Small intestine (tissue), 7 donors: ENCODE measurements around the gene RAD23B. TPM values are rescaled to one million over a fixed set of nuclear protein-coding genes. Genes with fewer than 3 reads are reported as not detected.

ENCODE experiments used
- DNase-seq, 2 donors: peaks; one replicate each; pipeline versions ENCODE4 v3.0.0 to v3.0.0-alpha.2; 2013
- FAIRE-seq: peaks from 2 replicates; lab custom pipeline; 2012; peaks lifted over from hg19 to GRCh38; lab: Jason Lieb, UNC
- H3K27ac ChIP-seq, 3 donors: one replicate each; pipeline ENCODE4 v1.5.1; 2013; ENCODE audit warnings: low read length in 2 of 3, mild to moderate bottlenecking in 2 of 3, control low read depth in 1 of 3, inconsistent platforms in 1 of 3, low read depth in 1 of 3, moderate library complexity in 1 of 3
- H3K27me3 ChIP-seq, 3 donors: one replicate each; pipeline ENCODE4 v1.6.1; 2013; ENCODE audit warnings: low read length in 3 of 3, inconsistent platforms in 1 of 3; ENCODE audit not compliant: control insufficient read depth in 3 of 3, insufficient read depth in 3 of 3
- H3K36me3 ChIP-seq, 3 donors: one replicate each; pipeline ENCODE4 v1.6.1; 2013; ENCODE audit warnings: low read length in 3 of 3, inconsistent platforms in 1 of 3, low read depth in 1 of 3, mild to moderate bottlenecking in 1 of 3, moderate library complexity in 1 of 3; ENCODE audit not compliant: control insufficient read depth in 3 of 3, insufficient read depth in 2 of 3
- H3K4me1 ChIP-seq, 3 donors: one replicate each; pipeline ENCODE4 v1.6.1; 2013; ENCODE audit warnings: low read length in 2 of 3, inconsistent platforms in 1 of 3, low read depth in 1 of 3, mild to moderate bottlenecking in 1 of 3, moderate library complexity in 1 of 3; ENCODE audit not compliant: control insufficient read depth in 3 of 3, insufficient read depth in 2 of 3
- H3K4me3 ChIP-seq, 3 donors: one replicate each; pipeline ENCODE4 v1.5.1; 2013; ENCODE audit warnings: low read length in 3 of 3, control low read depth in 1 of 3, inconsistent platforms in 1 of 3, low read depth in 1 of 3, mild to moderate bottlenecking in 1 of 3, moderate library complexity in 1 of 3
- H3K9me3 ChIP-seq, 2 donors: one replicate each; pipeline ENCODE4 v1.6.1; 2013; ENCODE audit warnings: low read depth in 1 of 2, low read length in 1 of 2; ENCODE audit not compliant: control insufficient read depth in 2 of 2, insufficient read depth in 1 of 2
- WGBS, 3 donors: extraction: QIAGEN DNeasy Blood & Tissue Kit; methylation state at CpG; one replicate each; pipeline ENCODE4 v1.1.7; 2013; 5-methylcytosine and 5-hydroxymethylcytosine counted together
- polyA plus RNA-seq, 4 donors: library from polyadenylated mRNA; stranded (reverse) in 3 of 4; unstranded in 1 of 4; fragments of 200-250 nt in 3 of 4; fragments of 120-200 nt in 1 of 4; gene quantifications; one replicate each; pipeline versions ENCODE4 v1.2.1 to v1.2.3, GENCODE V29; 2013
- donor health status: healthy with polysubstance abuse.
- donor health status: control.
- donor health status: control.
- donor health status: Bipolar disorder and iron deficiency.
- donor health status: healthy.

The RAD23B gene
- polyA plus RNA-seq, 4 donors = 49.4 to 91.2 (median 56.8) TPM

GRCh38 chr9:107260437-107261081 is 22.5 kb upstream of the RAD23B start:
- FAIRE-seq = no peak
- Histone ChIP-seq H3K27ac (no peak overlapping the region), H3K9me3 (peaks cover 0 to 3% of the 10 kb centered on the region in 2 donors), H3K4me3 (no peak overlapping the region), H3K4me1 (no peaks in the 10 kb centered on the region), H3K27me3 (peaks cover 0 to 3% (median 0%) of the 10 kb centered on the region in 3 donors), H3K36me3 (no peaks in the 10 kb centered on the region)
- peak in 1 of 2 donors; percentile 34 for DNase-seq
- WGBS, 3 donors = 24 to 38% (median 28%) methylated on average over 4 of the region's 4 CpGs

GRCh38 chr9:107261106-107261505 is 22.0 kb upstream of the RAD23B start:
- 77 to 87% (median 86%) methylated on average over 5 of the region's 5 CpGs for WGBS, 3 donors
- no peak overlapping the region for H3K27ac ChIP-seq
- no peak for DNase-seq
- H3K4me1 ChIP-seq = no peaks in the 10 kb centered on the region
- FAIRE-seq = no peak
- H3K4me3 ChIP-seq = no peak overlapping the region
- peaks cover 0 to 3% of the 10 kb centered on the region in 2 donors for H3K9me3 ChIP-seq
- no peaks in the 10 kb centered on the region for H3K36me3 ChIP-seq
- peaks cover 0 to 3% (median 0%) of the 10 kb centered on the region in 3 donors for H3K27me3 ChIP-seq

GRCh38 chr9:107263289-107263688 is 19.8 kb upstream of the RAD23B start:
- Histone ChIP-seq H3K36me3 (no peaks in the 10 kb centered on the region), H3K27ac (no peak overlapping the region), H3K27me3 (peaks cover 0 to 3% (median 0%) of the 10 kb centered on the region in 3 donors), H3K4me3 (no peak overlapping the region), H3K4me1 (no peaks in the 10 kb centered on the region), H3K9me3 (peaks cover 0 to 3% of the 10 kb centered on the region in 2 donors)
- FAIRE-seq (no peak), DNase-seq (no peak)
- 66 to 73% (median 67%) methylated on average over 2 of the region's 2 CpGs for WGBS, 3 donors

GRCh38 chr9:107266624-107267368 is 16.3 kb upstream of the RAD23B start:
- Histone ChIP-seq H3K27me3 (no peaks in the 10 kb centered on the region), H3K4me1 (peaks cover 0 to 3% (median 0%) of the 10 kb centered on the region in 3 donors), H3K27ac (no peak overlapping the region), H3K36me3 (no peaks in the 10 kb centered on the region), H3K9me3 (peaks cover 0 to 3% of the 10 kb centered on the region in 2 donors), H3K4me3 (no peak overlapping the region)
- FAIRE-seq (no peak), DNase-seq (no peak)
- 89 to 94% (median 90%) methylated on average over 7 of the region's 7 CpGs for WGBS, 3 donors

- DNase-seq = no peak
- no peak overlapping the region for H3K4me3 ChIP-seq
- no peaks in the 10 kb centered on the region for H3K27me3 ChIP-seq
- no peak overlapping the region for H3K27ac ChIP-seq
- 73 to 78% (median 74%) methylated on average over 2 of the region's 2 CpGs for WGBS, 3 donors
- no peak for FAIRE-seq
- no peaks in the 10 kb centered on the region for H3K36me3 ChIP-seq
- H3K4me1 ChIP-seq = peaks cover 0 to 3% (median 0%) of the 10 kb centered on the region in 3 donors
- H3K9me3 ChIP-seq = peaks cover 0 to 3% of the 10 kb centered on the region in 2 donors
Observed at GRCh38 chr9:107268560-107268959, 14.5 kb upstream of the RAD23B start.

GRCh38 chr9:107269254-107269653 is 13.8 kb upstream of the RAD23B start:
- Histone ChIP-seq H3K9me3 (peaks cover 0 to 3% of the 10 kb centered on the region in 2 donors), H3K27ac (no peak overlapping the region), H3K4me1 (peaks cover 0 to 3% (median 0%) of the 10 kb centered on the region in 3 donors), H3K4me3 (no peak overlapping the region), H3K36me3 (no peaks in the 10 kb centered on the region), H3K27me3 (no peaks in the 10 kb centered on the region)
- WGBS, 3 donors = 87 to 94% (median 89%) methylated on average over 2 of the region's 2 CpGs
- FAIRE-seq (no peak), DNase-seq (no peak)

GRCh38 chr9:107269681-107270080 is 13.4 kb upstream of the RAD23B start:
- WGBS, 3 donors = 71 to 82% (median 75%) methylated on average over 4 of the region's 4 CpGs
- FAIRE-seq (no peak), DNase-seq (peak in 1 of 2 donors; percentile 23)
- Histone ChIP-seq H3K4me3 (no peak overlapping the region), H3K4me1 (peaks cover 0 to 3% (median 0%) of the 10 kb centered on the region in 3 donors), H3K27me3 (no peaks in the 10 kb centered on the region), H3K27ac (no peak overlapping the region), H3K9me3 (peaks cover 0 to under 1% of the 10 kb centered on the region in 2 donors), H3K36me3 (no peaks in the 10 kb centered on the region)

- Histone ChIP-seq H3K4me1 (peaks cover 0 to 3% (median 0%) of the 10 kb centered on the region in 3 donors), H3K4me3 (no peak overlapping the region), H3K36me3 (no peaks in the 10 kb centered on the region), H3K27me3 (no peaks in the 10 kb centered on the region), H3K27ac (no peak overlapping the region), H3K9me3 (no peaks in the 10 kb centered on the region)
- WGBS, 3 donors = 0 to 19% (median 7%) methylated on average over 1 of the region's 1 CpG
- DNase-seq (peak in 1 of 2 donors; percentile 31), FAIRE-seq (no peak)
Observed at GRCh38 chr9:107270082-107270481, 13.0 kb upstream of the RAD23B start.
